Amniotic stem cell (primary cell): ENCODE data around the gene NSMF.
"Not testable (repeated sequence)": the region's sequence is repeated elsewhere in the genome, so short reads cannot be mapped to it uniquely, and the experiment has no call there.

Experiments used
- DNase-seq: peaks from one replicate; lab custom pipeline; 2025; lab: John Stamatoyannopoulos, UW

NSMF gene

GRCh38 chr9:137457406-137458193 is 1.5 kb downstream of the NSMF start:
- DNase-seq, result no peak

- DNase-seq, result no peak
Observed at GRCh38 chr9:137456864-137457405, 2.2 kb downstream of the NSMF start.

GRCh38 chr9:137456061-137456863 is 2.9 kb downstream of the NSMF start:
- no peak for DNase-seq

GRCh38 chr9:137455359-137455991 is 3.7 kb downstream of the NSMF start:
- no peak for DNase-seq

GRCh38 chr9:137454597-137455358 is 4.4 kb downstream of the NSMF start:
- no peak for DNase-seq

- no peak for DNase-seq
Observed at GRCh38 chr9:137454145-137454596, 5.0 kb downstream of the NSMF start.

- DNase-seq, result no peak
Observed at GRCh38 chr9:137453643-137454081, 5.5 kb downstream of the NSMF start.

GRCh38 chr9:137452761-137453642 is 6.1 kb downstream of the NSMF start:
- no peak for DNase-seq

- no peak for DNase-seq
Observed at GRCh38 chr9:137452006-137452760, 7.0 kb downstream of the NSMF start.

GRCh38 chr9:137451264-137452005 is 7.7 kb downstream of the NSMF start:
- not testable (repeated sequence) for DNase-seq

- not testable (repeated sequence) for DNase-seq
Observed at GRCh38 chr9:137450539-137451222, 8.5 kb downstream of the NSMF start.

GRCh38 chr9:137449931-137450538 is 9.1 kb downstream of the NSMF start:
- DNase-seq, result no peak

GRCh38 chr9:137449081-137449844 is 9.9 kb downstream of the NSMF start:
- DNase-seq, result no peak

GRCh38 chr9:137448602-137448962 is 10.6 kb downstream of the NSMF start:
- DNase-seq, result no peak

- DNase-seq, result no peak
Observed at GRCh38 chr9:137447722-137448601, 11.2 kb downstream of the NSMF start.

GRCh38 chr9:137446851-137447471 is 12.2 kb downstream of the NSMF start:
- DNase-seq, result no peak
